GM12891 (cell line): ENCODE measurements around the gene SPON1.

Source experiments
- POLR2A ChIP-seq: IDR thresholded peaks from 2 replicates; pipeline ENCODE4 v1.6.1; 2011; ENCODE audit warnings: low read depth, low read length, control low read depth
- POLR2AphosphoS5 ChIP-seq: IDR thresholded peaks from 2 replicates; pipeline ENCODE4 v1.6.1; 2011; ENCODE audit warnings: low read depth, low read length, control low read depth
- SPI1 ChIP-seq: IDR thresholded peaks from 2 replicates; pipeline ENCODE4 v1.6.1; 2011; ENCODE audit warnings: low read depth, low read length, control low read depth

DNA sequence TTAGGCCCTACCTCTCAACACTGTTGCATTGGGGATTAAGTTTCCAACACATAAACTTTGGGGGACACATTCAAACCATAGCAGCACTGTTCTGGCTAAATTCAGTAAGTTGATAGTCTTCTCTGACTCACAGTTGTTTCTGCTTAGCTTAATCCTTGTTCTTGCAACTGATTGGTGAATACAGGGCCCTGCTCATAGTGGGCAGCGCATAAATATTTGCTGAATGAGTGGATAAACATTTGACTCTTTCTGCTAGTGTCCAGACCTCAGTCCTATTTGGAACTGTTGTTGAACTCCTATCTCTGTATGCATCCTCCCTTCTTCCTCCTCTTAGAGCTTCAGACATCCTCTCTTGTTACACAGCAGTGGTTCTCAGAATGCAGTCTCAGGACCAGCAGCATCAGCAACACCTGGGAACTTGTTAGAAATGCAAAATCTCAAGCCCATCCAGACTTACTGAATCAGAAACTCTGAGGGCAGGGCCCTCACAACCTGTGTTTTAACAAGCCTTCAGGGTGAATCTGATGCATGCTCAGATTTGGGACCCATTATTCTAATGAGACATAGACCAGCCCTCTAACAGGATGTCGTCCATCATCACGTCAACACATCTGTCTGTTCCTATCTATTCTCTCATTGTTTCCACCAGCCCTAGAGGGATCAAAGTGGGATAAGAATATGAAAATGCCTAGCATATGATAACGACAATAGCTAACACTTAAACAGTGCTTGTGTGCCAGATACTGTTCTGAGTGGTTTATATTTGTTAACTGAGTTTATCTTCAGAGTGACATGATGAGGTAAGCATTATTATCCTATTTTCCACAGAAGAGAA, 22.3 kb downstream of the SPON1 start:
- no peak for TF ChIP-seq POLR2AphosphoS5
- no peak for TF ChIP-seq POLR2A
- no peak for TF ChIP-seq SPI1
